HG03342 (cell line): ENCODE data around the gene CYB5A.
A peak's percentile ranks its signal among the peaks of the same experiment; 100 is the strongest.

Experiments
- ATAC-seq: cut with Tn5 transposase; IDR thresholded peaks from one replicate; pipeline ENCODE4 v1.9.1; 2021; ENCODE audit warnings: mild to moderate bottlenecking, moderate library complexity; ENCODE audit not compliant: unreplicated experiment

CYB5A gene

DNA sequence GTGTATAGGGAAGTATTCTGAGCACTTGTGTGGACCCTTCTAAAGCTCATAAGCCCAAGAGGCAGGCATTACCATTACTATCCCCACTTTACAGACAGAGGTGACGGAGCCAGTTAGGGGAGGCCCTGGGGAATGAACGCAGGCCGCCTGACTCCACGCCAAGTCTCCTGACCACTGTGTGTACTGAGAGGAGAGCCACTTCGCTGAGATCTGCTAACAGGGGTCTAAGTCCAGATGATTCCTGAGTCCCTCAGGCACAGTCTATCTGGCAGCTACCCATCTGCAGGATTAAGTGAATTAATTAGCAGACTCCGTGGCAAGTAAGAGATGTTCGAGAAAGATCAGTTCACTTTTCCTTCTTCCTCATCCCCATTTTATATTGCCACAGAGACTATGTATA lies 13.7 kb downstream of the CYB5A start:
- no peak for ATAC-seq

DNA sequence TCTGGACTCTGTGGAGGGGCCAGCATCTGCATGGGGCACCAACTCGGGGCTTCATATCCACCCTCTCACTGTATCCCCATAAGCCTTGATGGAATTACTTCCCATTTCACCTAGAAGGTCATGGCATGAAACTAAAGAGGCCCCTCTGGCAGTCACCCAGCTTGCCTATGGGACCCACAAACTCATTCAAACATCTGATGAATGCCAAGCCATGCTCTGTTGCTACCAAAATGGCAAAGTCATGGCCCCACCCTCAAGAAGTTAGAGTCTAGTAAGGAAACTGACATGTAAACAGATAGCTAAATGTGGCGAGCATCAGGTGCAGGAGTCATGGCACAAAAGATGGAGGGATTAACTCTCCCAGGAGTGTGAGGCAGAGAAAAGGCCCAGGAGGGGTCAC lies 14.5 kb downstream of the CYB5A start:
- ATAC-seq, result no peak

DNA sequence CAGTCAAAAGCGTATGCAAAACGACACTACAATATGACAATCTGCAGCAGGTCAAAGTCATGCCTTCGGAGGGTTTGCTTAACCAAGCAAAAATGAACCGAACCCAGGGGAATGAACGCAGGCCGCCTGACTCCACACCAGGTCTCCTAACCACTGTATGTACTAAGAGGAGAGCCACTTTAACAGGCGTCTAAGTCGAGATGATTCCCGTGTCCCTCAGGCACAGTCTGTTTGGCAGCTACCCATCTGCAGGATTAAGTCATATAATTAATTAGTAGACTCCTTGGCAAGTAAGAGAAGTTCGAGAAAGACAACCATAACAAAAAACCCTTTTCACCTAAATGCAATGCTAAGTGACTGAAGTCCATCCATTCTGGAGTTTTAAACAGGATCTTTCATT lies 15.2 kb downstream of the CYB5A start:
- no peak for ATAC-seq

DNA sequence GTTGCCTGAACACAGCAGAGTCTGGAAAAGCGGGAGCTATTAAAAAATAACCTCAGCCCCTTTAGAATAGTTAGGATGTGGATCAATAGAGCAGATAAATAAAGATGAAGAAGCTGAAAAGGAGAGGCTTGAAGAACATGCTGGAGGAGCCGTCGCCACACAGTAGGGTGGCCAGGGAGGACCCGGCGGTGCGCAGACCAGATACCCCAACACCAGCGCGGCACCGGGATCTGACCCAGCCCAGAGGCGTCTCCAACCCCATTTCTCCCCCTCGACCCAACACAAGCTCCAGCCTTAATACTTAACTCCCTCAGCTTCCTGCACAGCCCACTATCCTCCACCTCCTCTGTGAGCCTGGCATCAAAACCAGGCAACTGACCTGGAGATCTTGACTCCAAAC lies 16.0 kb downstream of the CYB5A start:
- ATAC-seq, result no peak

DNA sequence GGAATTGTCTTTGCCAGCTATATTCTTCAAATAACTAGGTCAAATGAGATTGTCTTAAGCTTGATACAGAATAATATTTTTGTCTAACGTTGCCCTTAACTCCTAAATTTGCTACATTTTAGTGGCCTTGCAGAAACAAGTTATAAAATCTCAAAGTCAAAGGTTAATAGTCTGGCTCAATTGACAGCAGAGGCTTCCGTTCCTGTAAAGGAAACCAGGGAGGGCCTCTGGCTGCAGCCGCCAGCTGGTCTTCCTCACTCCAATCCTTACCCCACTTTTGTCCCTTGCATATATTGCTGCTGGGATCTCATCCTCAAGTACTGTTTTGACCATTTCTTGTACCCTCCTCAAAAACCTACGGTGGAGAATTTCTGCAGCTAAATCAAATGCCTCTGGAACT lies 17.1 kb downstream of the CYB5A start:
- ATAC-seq, result no peak

DNA sequence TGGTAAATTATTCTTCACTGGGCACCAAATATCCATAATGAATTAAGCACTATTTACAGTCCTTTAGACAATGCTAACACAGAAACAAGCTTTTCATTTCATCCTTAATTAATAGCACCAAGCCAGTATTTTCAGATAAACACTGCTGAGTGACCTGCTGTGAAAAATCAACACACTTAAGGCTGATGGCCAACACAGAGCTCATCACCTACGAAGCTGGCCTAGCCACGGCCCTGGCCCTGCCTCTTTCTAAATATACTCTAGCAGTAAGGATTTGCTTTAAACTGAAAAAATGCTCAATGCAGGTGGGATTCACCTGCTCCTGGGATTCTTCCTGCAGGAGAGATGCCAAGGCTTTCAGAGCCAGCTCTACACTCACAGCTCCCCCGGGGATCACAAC lies 18.4 kb downstream of the CYB5A start:
- ATAC-seq, result no peak

DNA sequence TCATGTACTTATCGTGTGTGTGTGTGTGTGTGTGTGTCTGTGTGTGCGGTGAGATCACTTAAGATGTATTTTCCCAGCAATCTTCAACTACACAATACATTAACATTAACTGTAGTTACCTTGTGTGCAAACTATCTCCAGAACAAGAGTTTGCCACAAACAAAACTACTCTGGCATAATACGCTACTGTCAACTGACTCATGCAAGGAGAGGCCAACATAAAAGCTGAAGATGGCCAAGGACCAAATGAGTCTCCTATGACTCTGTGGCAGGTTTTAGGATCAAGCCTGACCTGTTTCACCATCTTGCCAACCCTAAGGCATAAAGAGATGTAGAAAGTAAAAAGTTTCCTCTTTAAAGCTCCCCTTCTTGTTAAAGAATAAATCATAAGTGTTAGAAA lies 20.1 kb downstream of the CYB5A start:
- no peak for ATAC-seq

DNA sequence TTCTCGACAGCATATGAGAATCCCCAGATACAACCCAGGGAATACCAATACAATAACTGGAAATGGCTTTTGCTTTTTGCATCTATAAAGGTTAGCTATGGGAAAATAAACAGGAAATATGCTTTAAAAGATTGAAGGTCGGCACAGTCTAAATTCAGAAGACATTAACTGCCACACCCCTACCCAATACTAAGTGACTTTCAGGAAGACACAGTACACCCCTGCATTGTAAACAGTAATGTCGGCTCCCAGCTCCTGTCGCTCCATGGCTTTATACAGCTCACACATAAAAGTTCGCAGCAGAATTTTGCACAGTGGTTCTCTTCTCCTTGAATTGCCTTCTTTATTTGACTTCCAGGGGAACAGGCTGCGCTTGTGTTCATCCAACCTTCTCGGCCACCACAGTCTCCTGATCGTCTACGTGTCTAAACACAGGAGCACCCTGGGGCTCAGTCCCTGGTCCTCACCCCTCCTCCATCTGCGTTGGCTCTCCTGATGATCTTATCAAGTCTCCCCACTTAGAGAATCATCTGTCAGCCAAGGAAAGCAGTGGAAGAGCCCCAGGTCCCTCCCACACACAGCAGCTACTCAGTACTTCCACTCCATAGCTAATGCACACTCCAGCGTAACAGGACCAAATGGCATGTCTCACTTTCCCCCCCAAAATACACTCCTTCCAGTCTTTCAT lies 22.7 kb downstream of the CYB5A start:
- no peak for ATAC-seq

DNA sequence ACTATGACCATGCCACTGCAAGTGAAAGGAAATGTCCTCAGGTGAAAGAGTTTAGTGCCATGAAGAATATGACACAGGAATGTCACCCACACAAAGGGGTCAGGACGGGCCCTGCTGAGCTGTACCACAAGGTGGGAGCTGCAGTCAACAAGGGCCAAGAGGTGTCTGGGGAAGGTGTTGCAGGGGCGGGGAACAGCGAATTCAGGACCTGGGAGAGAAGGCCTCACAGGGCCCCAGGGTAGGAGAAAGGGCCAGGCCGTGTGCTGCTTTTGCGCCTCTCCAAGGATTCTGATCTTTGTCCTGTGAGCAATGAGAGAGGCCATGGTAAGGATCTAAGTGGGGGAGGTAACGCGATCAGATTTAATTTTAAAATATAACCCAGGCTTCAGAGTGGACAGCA lies 23.6 kb downstream of the CYB5A start:
- no peak for ATAC-seq

DNA sequence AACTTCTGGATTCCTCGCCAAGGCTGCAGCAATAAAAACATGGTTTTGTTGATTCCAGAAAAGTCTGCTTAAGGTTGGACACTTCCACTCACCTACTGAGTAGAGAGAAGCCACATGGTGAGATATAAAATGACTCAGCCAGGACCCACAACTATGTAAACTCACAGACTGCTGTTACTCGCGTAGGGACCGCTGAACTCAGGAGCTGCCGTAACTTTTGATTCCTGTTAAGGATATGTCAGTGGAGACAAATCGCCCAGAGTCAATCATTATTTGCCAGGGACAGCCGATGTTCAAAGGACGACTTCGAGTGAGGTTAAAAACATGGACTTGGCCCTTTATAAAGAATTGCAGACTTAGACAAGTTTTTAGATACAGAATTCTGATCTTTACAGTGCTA lies 25.6 kb downstream of the CYB5A start:
- ATAC-seq, result no peak

DNA sequence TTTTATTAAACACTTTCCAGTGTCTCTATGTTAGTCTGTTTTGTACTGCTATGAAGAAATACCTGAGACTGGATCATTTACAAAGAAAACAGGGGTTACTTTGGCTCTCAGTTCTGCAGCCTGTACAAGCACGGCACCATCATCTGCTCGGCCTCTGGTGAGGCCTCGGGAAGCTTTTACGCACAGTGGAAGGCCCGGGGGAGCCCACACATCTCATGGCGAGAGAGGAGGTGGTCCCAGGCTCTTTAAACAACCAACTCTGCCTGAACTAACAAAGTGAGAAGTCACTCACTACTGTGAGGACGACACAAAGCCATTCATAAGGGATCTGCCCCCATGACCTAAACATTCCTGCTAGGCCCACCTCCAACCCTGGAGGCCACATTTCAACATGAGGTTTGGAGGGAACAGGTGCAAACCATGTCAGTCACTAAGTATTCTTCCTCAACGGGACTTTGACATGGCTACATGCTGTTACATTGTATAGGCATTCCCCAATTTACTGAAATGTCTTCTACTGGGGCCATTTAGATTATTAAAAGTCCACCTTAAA lies 26.1 kb downstream of the CYB5A start:
- no peak for ATAC-seq

DNA sequence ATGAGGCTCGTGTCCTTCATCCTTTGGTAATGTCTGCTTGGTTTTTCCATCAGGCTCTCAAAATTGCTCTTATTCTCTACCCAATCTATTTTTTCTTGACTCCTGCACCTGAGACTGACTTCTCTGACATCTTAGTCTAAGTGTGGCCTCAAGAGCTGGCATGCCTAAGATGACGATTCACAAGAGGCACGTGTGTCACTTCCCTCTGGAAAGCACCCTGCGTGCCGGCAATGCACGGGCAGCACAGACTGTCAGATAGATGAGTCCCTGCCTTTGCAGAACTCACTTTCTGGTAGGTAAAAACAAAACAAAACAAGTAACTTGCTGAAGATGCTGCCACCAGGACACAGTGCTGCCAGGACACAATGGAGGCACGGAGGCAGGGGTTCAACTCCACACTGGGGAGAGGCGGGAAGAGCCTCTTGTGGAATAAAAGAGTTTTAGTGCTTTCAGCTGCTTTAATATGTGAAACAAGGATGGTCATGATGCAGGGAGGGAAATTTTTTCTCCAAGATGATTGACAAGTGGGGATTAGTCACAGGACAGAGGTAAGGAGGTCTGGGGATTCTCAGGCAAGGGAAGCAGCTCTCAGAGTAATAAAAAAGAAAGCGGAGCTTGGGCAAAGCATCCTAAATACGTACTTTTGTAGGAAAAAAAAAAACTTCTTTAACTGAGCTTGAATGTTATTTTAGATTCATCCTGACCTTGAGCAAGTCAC lies 27.3 kb downstream of the CYB5A start:
- ATAC-seq, result peak; percentile 98

DNA sequence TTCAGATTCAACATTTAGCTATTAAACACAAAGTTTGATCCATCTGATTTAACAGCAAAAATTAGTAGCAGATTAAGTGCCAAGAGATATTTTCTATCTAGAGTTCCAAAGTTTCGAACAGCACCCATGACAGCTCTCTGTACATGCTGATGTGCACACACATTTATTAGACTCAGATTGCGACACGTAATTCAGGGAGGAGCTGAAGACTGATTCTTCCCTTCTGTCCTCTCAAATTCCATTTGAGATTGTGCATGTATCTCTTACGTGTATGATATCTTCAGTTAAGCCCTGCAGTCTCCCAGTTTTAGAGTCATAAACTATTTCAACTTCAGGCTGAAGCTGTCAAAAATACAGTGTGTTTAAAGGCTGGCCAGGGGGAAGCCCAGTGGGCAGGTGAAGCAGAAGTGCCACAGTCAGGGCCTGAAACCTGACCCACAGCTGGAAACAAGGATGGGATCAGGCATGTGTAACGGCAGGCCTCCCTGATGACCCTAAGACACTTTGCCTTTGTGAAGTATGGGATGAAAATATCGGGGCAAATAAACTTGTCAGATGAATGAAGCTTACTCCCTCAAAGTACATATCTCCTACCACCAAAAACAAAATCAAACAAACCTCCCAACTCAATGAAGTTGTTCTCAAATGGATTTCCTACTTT lies 30.6 kb downstream of the CYB5A start:
- ATAC-seq, result no peak

DNA sequence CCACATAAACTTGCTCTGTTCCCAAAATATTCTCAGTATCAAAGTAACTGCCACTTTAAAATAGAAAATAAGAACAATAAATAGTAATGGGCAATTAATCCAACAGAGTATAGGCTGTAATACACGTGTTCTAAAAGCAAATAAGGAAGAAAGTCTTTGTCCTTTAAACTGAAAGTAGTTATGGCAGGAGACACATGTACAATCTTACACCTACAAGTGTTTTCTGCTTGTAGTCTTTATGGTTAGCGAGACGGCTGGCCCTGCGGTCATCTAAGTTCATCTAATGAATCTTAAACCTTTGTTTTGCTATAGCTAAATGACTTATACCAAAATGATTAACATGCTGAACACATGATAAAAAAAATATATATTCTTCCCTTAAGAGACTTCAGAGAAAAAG lies 32.4 kb downstream of the CYB5A start:
- no peak for ATAC-seq

DNA sequence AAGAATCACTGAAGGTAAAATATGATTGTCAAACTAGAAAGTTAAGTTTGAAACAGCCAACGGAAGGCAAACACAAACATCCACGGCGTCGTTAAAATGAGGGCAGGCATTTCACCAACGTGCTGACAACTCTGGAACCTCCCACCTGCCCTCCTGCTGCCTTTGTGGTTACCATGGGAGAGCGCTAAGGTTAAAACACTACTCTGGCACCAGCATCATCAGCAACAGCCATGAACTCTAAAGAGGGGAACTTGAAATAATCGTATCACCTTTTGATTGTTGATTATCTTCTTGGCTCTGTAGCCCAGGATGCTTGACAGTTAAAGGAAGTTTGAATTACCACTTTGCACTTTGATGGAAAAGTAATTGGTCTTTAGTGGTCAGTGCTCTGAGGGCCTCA lies 34.7 kb downstream of the CYB5A start:
- ATAC-seq, result no peak

DNA sequence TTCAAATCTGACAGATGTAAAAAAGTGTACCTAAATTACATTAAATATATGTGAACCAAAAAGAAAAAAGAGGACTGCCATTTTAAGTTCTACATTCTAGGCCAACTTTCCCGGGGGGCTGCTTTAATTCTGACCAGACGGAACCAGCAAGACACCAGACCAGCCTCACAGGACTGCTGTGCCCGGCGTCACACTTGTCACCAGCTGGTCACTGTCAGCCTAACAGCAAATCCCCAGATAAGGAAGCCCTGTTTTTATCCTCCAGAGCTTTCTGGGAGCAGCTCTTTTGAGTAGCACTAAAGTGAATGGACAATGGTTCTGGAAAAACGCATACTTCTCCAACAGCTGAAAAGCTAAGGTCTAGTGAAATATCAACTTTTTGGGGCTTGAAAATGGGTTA lies 35.6 kb downstream of the CYB5A start:
- no peak for ATAC-seq

DNA sequence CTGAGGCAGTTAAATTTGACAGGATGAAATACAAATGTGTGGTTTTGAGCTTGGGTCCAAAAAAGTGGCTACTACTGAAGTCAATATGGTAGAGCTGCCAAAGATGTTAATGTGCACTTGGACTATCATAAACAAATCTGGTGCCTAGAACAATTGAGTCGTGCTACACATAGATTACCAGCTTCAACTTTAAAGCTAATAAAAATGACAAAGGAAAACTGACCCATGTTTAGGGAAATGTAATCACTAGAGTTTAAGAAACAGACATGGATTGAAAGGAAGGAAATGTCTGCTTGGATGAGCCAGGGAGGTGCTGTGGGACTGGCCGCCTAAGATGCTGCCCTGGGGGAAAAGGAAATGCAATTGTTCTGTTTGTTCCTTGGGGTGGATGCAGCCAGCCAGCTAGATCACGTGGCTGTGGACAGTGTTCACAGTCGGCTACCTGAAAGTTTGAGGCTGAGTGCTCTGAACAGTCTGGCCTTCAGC lies 36.6 kb downstream of the CYB5A start:
- ATAC-seq, result no peak

DNA sequence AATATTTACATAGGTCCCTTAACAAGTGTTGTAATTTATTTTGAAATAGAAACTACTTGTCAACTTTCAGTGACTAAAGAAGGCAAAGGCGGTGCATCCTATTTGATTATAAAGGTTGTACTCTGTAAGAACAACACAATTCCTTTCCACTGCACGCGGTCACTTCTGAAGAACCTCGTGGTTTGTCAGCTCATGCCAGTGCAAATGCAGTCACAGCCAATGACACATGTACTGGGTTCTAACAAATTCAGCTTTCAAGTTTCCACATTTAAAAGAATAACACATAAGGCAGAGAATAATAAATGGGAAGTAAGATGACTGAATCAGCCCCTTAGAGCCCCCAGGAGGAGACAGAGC lies 39.7 kb downstream of the CYB5A start:
- ATAC-seq, result no peak

DNA sequence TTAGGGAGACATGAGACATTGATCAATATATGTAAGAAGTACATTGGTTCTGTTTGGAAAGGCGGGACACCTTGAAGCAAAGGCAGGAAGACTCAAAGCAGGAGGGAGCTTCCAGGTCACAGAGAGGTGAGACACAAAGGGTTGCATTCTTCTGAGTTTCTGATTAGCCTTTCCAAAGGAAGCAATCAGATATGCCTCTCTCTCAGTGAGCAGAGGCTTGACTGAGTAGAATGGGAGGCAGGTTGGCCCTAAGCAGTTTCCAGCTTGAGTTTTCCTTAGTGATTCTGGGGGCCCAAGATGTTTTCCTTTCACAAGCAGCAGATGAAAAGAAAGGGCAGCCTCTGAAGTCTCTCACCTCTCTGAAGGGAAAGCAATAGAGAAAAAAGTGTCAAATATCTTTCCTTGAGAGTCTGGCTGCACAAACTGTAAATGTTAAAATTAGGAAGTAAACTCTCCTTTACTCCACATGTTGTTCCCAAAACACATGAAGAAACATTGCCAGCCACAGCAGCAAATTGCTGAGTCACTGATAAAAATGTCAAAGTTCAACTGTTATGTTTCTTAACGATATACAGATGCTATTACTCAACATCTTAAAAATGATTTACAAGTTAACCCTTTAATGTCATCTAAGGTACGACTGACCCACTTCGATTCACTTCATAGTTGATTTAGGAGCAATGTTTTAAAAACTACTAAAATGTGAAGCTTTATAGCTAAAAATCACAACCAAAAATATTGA lies 40.3 kb downstream of the CYB5A start:
- no peak for ATAC-seq

DNA sequence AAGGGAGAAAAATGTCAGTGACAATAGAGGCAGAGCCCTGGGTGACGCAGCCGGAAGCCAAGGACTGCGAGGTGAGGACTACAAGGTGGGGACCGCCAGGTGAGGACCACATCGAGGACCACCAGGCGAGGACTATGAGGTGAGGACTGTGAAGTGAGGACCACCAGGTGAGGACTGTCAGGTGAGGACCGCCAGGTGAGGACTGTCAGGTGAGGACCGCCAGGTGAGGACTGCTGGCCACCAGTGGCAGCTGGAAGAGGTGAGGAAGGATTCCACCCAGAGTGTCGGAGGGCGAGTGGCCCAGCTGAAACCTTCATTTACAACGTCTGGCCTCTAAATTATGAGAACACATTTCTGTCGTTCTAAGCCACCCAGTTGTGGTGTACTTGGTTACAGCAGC lies 41.6 kb downstream of the CYB5A start:
- no peak for ATAC-seq
